ENCODE measurements around the gene USP12.

- TF ChIP-seq CTCF (conservative IDR thresholded peaks at IDR 0.05; ENCODE audit: low read length) (no peak), EZH2phosphoT487 (IDR thresholded peaks at IDR 0.05; ENCODE audit: borderline replicate concordance) (no peak)
Observed at GRCh38 chr13:27194895-27195764, 23.5 kb upstream of the USP12 start.

Measured in Loucy (cell line).